ENCODE results near the gene SAPCD2.
"Not testable (repeated sequence)": the region's sequence is repeated elsewhere in the genome, so short reads cannot be mapped to it uniquely, and the experiment has no call there.

SAPCD2 gene

DNA sequence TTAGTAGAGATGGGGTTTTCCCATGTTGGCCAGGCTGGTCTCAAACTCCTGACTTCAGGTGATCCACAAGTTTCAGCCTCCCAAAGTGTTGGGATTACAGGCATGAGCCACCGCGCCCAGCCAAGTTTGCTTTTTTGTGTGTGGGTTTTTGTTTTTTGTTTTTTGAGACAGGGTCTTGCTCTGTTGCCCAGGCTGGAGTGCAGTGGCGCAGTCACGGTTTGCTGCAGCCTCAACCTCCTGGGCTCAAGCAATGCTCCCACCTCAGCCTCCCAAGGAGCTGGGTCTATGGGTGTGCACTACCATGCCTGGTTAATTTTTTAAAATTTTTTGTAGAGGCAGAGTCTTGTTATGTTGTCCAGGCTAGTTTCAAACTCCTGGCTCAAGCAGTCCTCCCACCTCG lies 36.9 kb downstream of the SAPCD2 start:
- not testable (repeated sequence) for DNase-seq (ENCODE audit: low read depth in 2 of 2)

DNA sequence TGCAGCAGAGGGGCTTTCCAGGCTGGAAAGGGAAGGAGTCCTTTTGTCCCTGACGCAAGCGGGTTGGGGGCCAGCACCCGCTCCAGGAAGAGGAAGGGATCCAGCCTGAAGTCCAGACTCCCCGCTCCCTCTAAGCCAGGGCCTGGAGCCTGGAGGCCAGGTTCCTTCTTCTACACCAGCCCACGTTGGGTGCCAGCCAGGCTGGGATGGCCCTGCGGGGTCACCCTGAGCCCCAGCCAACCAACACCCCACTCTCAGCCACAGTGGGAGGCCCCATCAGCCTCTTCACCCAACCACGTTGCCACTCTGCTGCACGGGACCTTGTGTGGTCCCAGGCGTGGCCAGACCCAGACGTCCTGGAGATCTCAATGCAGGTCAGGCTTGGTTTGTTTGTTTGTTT lies 37.5 kb downstream of the SAPCD2 start:
- no peak for DNase-seq (ENCODE audit: low read depth in 2 of 2)

DNA sequence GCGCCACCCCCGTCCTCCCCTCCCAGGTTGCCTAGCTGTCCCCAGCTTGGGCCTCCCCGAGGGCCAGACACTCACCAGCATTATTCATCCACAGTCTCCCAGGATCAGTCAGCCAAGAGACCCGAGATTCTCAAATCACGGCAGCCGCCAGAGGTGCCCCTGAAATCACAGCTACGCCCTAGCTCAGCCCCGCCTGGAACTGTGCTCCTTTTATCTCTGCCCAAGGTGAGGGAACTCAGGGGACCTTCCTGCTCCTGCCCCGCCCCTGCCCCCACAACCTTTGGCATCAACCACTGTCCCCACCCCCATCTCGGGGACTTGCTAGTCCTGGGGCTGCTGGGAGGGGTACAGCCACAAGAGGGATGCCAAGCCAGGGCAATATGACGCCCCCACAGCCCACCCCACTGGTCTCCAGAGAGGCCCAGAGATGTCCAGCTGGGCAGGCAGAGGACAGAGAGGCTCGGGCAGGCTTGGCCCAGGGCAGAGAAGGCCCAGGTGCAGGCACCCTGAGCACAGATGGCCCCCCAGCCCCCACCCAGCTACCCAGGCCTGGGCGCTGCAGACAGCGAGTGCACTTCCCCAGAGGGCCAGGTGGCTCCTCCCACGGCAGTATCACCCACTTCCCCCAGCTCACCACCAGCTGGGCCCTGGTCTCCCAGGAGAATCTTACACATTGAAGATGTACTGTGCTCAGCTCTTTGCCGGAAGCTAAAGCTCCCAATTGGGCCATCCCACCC lies 38.3 kb downstream of the SAPCD2 start, which contains the start of gene FUT7:
Gene FUT7 (minus strand): TSS at position 185 of the 737 bp plus-strand sequence. CDS start 97 bp downstream, at position 88.
- no peak for DNase-seq (ENCODE audit: low read depth in 2 of 2)

DNA sequence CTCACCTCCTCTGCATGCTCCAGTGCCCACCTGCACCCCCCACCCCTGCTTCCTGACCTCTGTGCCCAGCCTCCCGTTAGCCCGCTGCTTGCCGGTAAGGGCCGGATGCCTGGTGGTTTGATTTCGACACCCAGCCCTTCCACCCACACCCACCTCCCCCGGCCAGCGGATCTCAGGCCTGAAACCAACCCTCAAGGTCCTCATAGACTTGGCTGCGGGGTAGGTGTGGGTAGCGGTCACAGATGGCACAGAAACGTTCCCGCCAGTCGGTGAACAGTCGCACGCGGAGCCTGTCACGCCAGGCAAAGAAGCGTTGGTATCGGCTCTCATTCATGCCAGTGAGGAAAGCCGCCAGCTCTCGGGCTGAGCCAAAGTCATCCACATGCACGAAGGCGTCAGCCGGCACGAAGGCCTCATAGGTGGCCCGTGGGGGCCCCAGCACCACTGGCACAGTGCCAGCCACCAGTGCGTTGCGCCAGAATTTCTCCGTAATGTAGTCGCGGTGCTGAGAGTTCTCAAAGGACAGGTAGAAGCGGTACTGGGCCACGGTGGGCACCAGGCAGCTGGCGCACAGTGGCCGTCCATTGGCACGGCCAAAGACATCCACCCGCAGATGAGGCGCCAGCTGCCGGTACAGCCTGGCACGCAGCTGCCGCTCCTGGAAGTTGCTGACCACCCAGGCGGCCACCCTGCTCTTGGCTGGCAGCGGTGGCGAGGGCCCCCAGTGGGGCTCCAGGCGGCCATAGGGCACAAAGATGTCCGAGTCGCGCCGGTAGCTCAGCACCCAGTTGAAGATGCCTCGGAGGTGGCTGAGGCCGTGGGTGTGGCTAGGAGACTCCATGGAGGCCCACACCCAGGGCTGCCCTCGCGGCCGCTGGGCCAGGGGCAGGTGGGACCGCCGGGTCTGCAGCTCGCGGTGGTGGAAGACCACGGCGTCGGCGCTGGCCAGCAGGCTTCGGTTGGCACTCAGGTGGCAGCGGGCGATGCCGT lies 39.5 kb downstream of the SAPCD2 start:
- DNase-seq (ENCODE audit: low read depth in 2 of 2): no peak

DNA sequence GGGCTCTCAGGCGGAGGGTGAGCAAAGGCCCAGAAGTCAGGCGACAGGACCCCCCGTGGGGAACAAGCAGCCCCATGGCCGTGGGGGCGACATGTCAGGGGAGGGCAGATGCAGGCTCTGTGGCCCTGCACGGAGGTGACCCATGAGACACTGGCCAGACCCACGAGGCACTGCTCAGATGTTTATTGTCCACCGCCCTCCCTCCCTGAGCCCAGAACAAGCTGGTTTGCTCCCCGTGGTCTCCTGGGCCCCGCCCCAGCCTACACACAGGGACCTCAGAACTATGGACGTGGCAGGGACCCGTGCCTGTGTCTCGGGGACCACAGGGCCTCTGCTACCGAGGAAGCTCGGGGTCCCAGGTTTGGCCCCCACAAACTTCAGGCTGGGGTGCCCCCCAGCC lies 40.4 kb downstream of the SAPCD2 start:
- DNase-seq (ENCODE audit: low read depth in 2 of 2): no peak

DNA sequence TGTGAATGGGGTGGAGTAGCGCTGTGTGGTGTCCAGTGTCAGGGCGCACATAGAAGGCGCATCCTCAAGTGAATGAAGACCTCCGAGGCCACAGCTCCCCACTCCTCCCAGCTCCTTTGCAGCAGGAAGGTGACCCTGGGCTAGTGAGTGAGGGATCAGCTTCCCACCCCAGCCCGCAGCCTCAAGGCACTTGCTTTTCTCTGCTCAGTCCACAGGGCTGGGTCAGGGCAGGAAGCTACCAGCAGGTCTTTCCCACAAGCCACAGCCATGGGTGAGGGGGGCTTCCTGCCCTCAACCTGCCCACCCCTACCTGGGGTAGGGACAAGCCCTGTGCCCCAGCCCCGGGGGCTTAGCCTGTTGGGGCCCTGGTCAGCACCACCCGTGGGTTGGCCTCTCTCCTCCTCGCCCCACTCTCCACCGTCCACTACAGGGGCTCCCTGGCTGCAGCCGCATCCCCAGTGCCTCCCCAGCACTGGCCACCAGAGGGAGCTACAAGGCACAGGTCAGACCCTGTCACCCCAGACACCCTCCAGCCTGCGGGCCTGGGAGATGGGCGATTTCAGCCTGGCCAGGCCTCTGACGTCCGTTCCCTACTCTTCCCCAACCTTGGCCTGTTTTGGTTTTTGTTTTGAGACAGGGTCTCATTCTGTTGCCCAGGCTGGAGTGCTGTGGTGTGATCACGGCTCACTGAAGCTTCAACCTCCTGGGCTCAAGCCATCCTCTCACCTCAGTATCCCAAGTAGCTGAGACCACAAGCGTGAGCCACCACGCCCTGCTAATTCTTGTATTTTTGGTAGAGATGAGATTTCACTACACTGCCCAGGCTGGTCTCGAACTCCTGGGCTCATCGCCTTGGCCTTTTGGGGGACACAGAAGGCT lies 41.1 kb downstream of the SAPCD2 start:
- peak; percentile 70 to 77 for DNase-seq (ENCODE audit: low read depth in 2 of 2)

DNA sequence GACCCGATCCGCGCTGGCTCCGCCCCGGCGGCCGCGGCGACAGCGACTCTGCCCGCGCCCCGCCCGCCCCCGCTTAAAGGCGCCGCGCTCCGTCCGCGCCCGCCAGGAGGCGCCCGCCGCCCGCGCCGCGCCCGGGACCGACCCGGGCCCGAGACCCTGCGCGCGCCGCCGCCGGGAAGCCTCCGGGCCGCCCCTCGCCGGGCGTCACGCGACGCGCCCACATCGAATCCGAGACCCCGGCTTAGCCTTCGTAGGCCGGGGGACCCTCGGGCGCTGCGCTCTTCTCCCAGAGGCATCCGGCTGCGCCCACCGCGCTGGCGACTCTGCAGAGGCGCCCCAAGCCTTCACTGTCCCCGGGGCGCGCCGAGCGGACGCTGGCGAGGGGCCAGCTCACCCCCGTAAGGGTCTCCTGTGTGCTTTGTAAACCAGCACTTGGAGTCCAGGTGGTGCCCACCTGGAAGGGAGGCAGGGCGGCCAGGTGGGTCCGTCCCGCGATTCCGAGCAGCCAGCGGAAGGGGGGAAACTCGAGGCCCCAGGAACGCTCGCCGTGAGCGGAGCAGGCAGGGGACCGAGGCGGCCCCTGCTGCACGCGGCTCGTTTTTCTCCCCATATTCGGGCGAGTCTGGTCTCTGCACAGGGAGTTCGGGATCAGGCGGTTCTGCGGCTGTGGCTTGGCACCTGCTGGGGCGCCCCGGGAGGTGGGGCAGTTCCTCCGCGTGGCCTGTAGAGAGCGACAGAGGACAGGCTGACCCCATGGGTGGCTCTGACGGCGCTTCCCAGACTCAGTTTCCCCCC lies 41.9 kb downstream of the SAPCD2 start:
- peak; percentile 55 to 56 for DNase-seq (ENCODE audit: low read depth in 2 of 2)

DNA sequence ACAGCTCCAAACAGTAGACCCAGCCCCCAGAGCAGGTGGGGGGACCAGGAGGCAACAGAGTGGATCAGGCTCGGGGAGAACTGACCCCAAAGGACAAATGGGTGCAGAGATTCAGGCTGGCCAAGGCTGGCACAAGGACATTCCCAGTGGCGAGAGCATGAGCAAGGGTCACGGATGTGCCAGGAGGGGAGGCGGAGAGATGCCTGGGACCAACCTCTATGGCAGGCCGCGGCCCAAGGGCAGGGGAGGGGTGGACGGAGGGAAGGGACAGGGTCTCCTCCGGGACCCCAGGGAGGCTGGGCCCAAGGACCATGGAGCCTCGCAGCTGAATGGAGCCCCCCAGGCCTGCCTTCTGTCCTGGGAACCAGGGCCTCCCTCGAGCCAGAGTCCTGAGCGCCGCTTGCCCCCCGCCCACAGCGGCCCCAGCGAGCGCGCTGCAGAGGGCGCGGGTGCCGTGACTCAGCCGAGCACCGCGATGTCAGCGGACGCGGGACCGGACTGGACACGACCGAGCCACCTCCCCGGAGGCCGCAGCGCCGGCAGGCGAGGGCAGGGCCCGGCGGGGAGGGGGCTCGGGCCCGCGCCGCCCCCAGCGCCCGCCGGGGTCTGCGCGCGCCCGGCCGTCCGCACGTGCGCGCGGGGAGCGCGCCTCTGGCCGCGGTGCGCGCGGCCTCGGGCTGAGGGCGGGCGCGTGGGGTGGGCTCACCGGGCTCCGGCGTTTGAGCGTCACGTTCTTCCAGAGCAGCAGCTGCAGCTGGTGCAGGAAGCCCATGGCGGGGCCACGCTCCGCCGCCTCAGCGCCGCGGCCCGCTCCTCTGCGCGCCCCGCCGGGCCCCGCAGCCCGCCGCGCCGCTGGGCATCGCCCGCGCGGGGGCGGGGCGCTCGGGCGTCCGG lies 42.7 kb downstream of the SAPCD2 start, which contains the start of gene ABCA2:
Gene ABCA2 (minus strand): TSS at position 869 of the 894 bp plus-strand sequence. CDS start 97 bp downstream, at position 772.
- no peak for DNase-seq (ENCODE audit: low read depth in 2 of 2)

DNA sequence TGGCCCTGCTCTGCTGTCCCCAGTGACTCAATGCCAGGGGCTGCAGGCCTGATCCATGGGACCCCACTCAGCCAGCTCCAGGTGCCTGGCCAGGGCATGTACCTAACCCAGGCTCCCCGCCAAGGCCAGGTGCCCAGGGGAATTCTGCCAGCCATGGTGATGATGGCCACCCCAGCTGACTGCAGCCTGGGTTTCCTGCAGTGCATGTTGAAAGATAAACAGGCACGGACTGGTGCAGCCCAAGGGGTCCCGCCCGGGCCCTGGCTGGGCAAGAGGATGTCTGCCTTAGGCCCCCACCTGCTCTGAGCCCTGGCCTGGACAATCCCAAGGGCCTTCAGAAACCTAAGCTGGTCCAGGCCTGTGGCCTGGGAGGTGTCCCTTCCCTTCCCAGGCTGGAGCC lies 43.5 kb downstream of the SAPCD2 start:
- DNase-seq (ENCODE audit: low read depth in 2 of 2): no peak

DNA sequence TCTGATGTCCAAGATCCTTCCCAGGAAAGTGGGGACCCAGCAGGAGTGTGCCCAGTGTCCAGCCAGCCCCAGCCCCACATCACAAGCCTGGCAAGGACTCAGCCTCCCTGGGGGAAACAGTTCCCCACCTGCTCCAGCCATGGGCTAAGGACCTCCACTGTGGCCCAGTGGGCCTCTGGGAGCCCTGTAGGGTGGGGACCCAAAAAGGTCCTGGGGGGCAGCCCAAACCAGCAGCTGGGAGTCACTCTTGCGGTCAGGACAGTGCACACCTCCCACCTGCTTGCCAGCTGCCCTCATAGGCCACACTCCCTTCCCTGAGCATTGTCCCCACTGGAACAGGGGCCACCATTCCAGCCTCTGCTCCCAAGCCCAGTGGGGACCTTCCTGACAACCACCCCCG lies 44.0 kb downstream of the SAPCD2 start:
- DNase-seq (ENCODE audit: low read depth in 2 of 2): no peak

DNA sequence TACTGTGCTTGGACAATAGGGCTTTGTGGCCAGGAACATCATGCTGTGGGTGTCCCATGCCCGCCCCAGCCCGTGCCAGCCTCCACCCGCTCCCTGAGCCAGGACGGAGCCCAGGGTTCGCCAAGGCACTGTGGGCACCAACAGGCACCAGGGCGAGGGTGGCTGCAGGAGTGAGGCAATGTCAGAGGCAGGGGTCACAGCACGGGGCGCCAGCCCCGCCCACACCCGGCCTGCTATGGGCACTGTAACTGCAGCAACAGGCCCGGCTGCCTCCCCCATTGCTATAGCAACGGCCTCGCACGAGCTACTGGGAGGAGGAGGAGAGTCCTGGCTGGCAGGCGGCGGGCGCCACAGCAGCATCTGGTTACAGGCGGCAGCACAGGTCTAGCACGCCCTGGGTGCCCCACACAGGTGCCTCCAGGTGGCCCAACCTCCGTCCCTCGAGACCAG lies 44.8 kb downstream of the SAPCD2 start:
- no peak for DNase-seq (ENCODE audit: low read depth in 2 of 2)

DNA sequence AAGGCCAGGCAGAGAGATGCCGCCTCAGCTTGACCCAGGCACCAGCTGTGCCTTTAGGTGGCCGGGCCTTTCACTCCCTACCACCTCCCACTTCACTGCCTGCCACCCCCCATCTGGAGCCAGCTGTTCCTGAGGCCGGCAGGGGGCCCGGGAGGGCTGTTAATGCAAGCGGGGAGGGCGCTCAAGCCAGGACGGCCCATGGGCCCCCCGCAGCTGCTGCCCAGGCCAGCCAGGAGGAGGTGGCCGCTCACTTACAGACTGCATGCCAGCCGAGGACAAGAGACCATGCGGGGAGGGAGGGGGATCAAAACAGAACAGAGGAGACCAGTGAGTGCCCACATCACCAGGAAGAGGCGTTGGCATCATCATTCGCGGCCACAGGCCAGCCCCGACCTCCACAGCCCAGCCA lies 46.8 kb downstream of the SAPCD2 start:
- no peak for DNase-seq (ENCODE audit: low read depth in 2 of 2)

DNA sequence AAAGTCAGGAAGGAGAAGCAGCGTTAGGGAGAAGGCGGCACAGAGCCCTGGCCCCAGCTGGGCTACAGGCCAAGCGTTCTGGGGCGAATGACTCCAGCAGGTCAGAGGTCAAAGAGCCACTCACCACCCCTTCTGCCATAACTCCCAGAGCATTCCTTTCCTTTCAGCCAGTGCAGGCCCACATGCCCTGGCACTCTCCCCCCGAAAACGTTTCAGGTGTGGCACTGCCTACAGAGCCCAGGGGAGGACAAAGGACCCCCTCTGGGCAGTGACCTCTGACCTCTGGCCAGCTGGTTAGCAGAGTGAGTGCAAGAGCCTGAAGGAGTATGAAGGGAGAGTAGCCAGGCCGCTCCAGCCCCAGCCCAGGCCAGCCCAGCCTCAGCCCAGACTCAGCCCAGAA lies 47.2 kb downstream of the SAPCD2 start:
- DNase-seq (ENCODE audit: low read depth in 2 of 2): no peak

DNA sequence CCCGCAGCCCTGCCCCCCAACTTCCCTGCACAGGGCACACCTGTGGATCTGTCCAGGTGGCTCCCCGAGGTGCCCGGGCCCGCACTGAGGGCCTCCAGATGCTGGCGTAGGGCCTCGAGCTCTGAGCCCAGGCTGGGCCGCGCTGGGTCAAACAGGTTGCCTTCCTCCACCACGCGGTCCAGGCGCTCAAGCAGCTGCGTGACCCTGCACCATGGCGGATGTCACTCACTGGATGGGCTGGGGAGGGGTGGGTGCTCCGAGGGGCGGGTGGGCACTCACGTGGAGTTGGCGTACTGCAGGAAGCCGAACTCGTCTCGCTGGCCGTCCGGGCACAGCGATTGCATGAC lies 47.7 kb downstream of the SAPCD2 start:
- DNase-seq (ENCODE audit: low read depth in 2 of 2): no peak

DNA sequence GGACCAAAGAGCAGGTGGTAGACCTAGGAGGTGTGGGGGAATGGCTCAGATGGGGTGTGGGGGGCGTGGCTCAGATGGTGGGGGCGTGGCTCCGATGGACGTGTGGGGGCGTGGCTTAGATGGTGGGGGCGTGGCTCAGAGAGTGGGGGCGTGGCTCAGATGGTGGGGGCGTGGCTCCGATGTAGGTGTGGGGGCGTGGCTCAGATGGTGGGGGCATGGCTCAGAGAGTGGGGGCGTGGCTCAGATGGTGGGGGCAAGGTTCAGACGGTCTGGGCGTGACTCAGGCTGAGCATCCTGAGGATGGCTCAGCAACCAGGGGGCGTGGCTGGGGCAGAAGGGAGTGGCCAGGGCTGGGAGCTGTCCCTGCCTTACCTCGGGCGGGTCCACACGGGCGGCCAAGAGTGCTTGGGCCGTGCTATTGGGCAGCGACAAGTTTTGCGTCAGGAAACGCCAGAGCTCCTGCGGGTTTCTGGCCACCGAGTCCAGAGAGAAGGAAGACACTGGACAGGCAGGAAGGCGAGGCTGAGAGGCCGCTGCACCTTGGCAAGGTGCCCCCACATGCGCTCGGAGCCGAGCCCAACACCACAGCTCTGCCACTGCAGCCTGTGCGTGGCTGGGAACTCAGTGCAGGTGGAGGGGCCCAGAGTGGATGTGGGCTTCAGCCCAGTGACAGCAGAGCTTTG lies 48.2 kb downstream of the SAPCD2 start:
- peak; percentile 79 to 81 for DNase-seq (ENCODE audit: low read depth in 2 of 2)

DNA sequence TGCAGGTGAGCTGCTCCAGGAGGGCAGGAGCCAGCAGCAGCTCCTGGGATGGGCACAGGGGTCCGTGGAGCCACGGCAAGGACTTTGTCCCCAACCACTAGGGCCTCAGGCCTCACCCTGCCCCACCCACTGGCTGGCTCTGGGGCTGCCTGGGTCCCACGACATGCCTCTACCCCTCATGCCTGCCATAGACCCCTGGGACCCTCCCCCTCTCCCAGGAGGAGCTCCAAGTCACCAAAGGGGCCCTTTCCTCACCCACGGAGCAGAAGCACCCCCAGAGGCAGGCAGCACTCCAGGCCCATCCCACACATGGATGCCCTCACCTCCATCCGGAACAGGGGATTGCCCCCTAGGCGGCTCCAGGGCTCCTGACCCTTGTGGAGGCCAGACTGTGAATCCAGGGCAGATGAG lies 48.8 kb downstream of the SAPCD2 start:
- no peak for DNase-seq (ENCODE audit: low read depth in 2 of 2)

DNA sequence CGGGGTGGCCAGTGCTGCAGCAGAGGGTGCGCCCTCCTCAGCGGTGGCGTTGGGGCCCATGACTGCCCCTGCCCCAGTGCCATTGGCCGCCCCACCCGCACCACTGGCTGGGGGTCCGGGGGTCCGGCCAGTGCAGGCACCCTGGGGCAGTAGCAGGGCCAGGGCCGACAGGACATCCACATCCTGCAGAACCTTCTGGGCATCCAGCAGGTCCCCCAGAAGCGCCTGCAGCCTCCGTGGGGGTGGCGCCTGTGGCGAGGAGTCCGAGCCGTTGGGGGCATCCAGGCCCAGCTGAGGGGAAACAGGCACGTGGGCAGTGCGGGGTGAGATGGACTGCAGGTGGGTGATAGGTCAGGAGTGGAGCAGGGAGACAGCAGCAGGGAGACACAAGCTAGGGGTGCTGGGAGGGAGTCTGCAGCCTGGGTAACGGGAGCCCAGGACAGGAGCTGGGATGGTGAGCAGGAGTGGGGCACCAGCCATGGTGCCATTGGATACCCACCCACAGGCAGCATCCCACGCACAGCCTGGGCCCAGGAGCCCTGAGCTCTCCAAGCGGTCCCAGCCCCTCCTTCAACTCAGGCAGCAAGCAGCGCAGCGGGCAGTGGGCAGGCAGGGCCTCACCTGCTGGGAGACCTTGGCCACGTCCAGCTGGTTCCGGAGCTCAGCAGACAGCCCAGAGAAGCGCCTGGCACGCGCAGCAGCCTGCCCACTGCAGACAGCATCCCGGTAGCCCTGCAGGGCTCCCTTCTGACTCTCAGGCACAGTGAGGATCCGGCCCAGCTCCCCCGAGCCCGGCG lies 49.4 kb downstream of the SAPCD2 start:
- DNase-seq (ENCODE audit: low read depth in 2 of 2): no peak
